SIG-M5 treated with dmso at 0.1 percent for 504 hours (cell line): ENCODE measurements around the gene MC2R.

Experiments
- DNase-seq: peaks from one replicate; lab custom pipeline; 2025; ENCODE audit not compliant: unreplicated experiment; lab: John Stamatoyannopoulos, UW

MC2R gene

GRCh38 chr18:13915391-13915790 is at the start of gene MC2R:
MC2R (minus strand) TSS chr18:13915536; CDS start chr18:13885518, 30,018 bp downstream.
- no peak for DNase-seq

- DNase-seq, result no peak
These were observed 30.5 kb upstream of the MC2R start for GRCh38 chr18:13945811-13946210.

GRCh38 chr18:13943338-13943737 is 28.0 kb upstream of the MC2R start:
- no peak for DNase-seq

- no peak for DNase-seq
These were observed 25.0 kb upstream of the MC2R start for GRCh38 chr18:13940326-13940725.

GRCh38 chr18:13934676-13935075 is 19.3 kb upstream of the MC2R start:
- DNase-seq, result no peak

GRCh38 chr18:13934058-13934457 is 18.7 kb upstream of the MC2R start:
- DNase-seq, result no peak

GRCh38 chr18:13932285-13933025 is 17.1 kb upstream of the MC2R start:
- DNase-seq, result no peak

GRCh38 chr18:13930964-13931363 is 15.6 kb upstream of the MC2R start:
- DNase-seq, result no peak

- DNase-seq, result no peak
These were observed 7.9 kb upstream of the MC2R start for GRCh38 chr18:13923221-13923620.

GRCh38 chr18:13918898-13919297 is 3.6 kb upstream of the MC2R start:
- no peak for DNase-seq

GRCh38 chr18:13917401-13917800 is 2.1 kb upstream of the MC2R start:
- no peak for DNase-seq

- no peak for DNase-seq
These were observed 1.2 kb upstream of the MC2R start for GRCh38 chr18:13916559-13916958.

GRCh38 chr18:13915995-13916431 is 677 bp upstream of the MC2R start:
- DNase-seq, result no peak

GRCh38 chr18:13914756-13915155 is 580 bp downstream of the MC2R start:
- no peak for DNase-seq

- DNase-seq, result no peak
These were observed 1.2 kb downstream of the MC2R start for GRCh38 chr18:13914170-13914569.

GRCh38 chr18:13913205-13913604 is 2.1 kb downstream of the MC2R start:
- DNase-seq, result no peak

- DNase-seq, result no peak
These were observed 2.7 kb downstream of the MC2R start for GRCh38 chr18:13912601-13913000.

- DNase-seq, result no peak
These were observed 4.3 kb downstream of the MC2R start for GRCh38 chr18:13910986-13911385.

GRCh38 chr18:13910501-13910900 is 4.8 kb downstream of the MC2R start:
- DNase-seq, result no peak

GRCh38 chr18:13909141-13909940 is 6.0 kb downstream of the MC2R start:
- DNase-seq, result no peak

GRCh38 chr18:13900633-13901032 is 14.7 kb downstream of the MC2R start:
- no peak for DNase-seq

- DNase-seq, result no peak
These were observed 19.8 kb downstream of the MC2R start for GRCh38 chr18:13895505-13896033.
